T-cell (primary cell): Measurements from ENCODE around the gene SYNE2. TPM values are rescaled to one million over a fixed set of nuclear protein-coding genes. Genes with fewer than 3 reads are reported as not detected.

ENCODE experiments used
- ATAC-seq, 4 experiments: fragments of 200-7000 bp in 3 of 4; fragments of 150-1000 bp in 1 of 4; cut with Tn5 transposase; replicated peaks in 1 of 4; 1 replicate in 3 of 4; 2 replicates in 1 of 4; pipeline ENCODE4 v1.10.0; 2021; ENCODE audit warnings: moderate library complexity in 3 of 4, mild to moderate bottlenecking in 2 of 4, moderate number of reproducible peaks in 1 of 4
- CTCF ChIA-PET, 2 donors: fragments of 300-600 bp; sonication (Branson Sonifier 250); formaldehyde crosslinking; loops; one replicate each; lab custom pipeline; 2022; ENCODE audit warnings: antibody characterized with exemption in 2 of 2; lab: Charles Lee
- POLR2A ChIA-PET, 2 donors: fragments of 300-600 bp; sonication (Branson Sonifier 250); formaldehyde crosslinking; loops; one replicate each; lab custom pipeline; 2022; ENCODE audit warnings: antibody characterized with exemption in 2 of 2; lab: Charles Lee
- DNase-seq, 35 experiments: peaks; one replicate each; pipeline versions ENCODE4 v3.0.0 to v3.0.0-alpha.2; 2013 to 2023
- H3K27ac ChIP-seq: one replicate; pipeline ENCODE4 v1.5.1; 2013; ENCODE audit warnings: low read length
- H3K27me3 ChIP-seq, 2 experiments: replicated peaks in 1 of 2; 1 replicate in 1 of 2; 2 replicates in 1 of 2; pipeline versions ENCODE4 v1.6.1 to v1.7.0; 2013; ENCODE audit warnings: low read length in 1 of 2, mixed read lengths in 1 of 2; ENCODE audit not compliant: control insufficient read depth in 2 of 2, insufficient read depth in 2 of 2; ENCODE audit errors: extremely low read depth in 1 of 2
- H3K36me3 ChIP-seq, 2 donors: 1 replicate in 1 of 2; 2 replicates in 1 of 2; pipeline versions ENCODE4 v1.6.1 to v1.7.0; 2013; ENCODE audit warnings: low read length in 1 of 2; ENCODE audit not compliant: control insufficient read depth in 2 of 2, insufficient read depth in 1 of 2; ENCODE audit errors: extremely low read depth in 1 of 2
- H3K4me1 ChIP-seq, 2 experiments: 1 replicate in 1 of 2; 2 replicates in 1 of 2; pipeline versions ENCODE4 v1.6.1 to v1.7.0; 2013; ENCODE audit warnings: low read length in 2 of 2, mixed read lengths in 1 of 2; ENCODE audit not compliant: insufficient read depth in 2 of 2, control insufficient read depth in 1 of 2; ENCODE audit errors: extremely low read depth in 1 of 2
- H3K4me3 ChIP-seq, 2 donors: 1 replicate in 1 of 2; 2 replicates in 1 of 2; pipeline versions ENCODE4 v1.5.1 to v1.7.0; 2013; ENCODE audit warnings: mild to moderate bottlenecking in 2 of 2, low read length in 1 of 2, moderate library complexity in 1 of 2; ENCODE audit not compliant: control insufficient read depth in 1 of 2; ENCODE audit errors: extremely low read depth in 1 of 2
- H3K9me3 ChIP-seq: 2 replicates; pipeline ENCODE4 v1.7.0; 2013
- H3K27ac Mint-ChIP-seq, 2 donors: one replicate each; pipeline ENCODE4 v1.8.0; 2020 to 2021; ENCODE audit warnings: mild to moderate bottlenecking in 2 of 2, mixed read lengths in 2 of 2
- H3K27me3 Mint-ChIP-seq, 2 donors: one replicate each; pipeline ENCODE4 v1.8.0; 2021 to 2022; ENCODE audit warnings: mixed read lengths in 2 of 2
- H3K36me3 Mint-ChIP-seq: one replicate; pipeline ENCODE4 v1.8.0; 2021; ENCODE audit warnings: mixed read lengths
- H3K4me1 Mint-ChIP-seq, 3 donors: one replicate each; pipeline ENCODE4 v1.8.0; 2020 to 2022; ENCODE audit warnings: mixed read lengths in 3 of 3, mild to moderate bottlenecking in 1 of 3
- H3K4me3 Mint-ChIP-seq, 3 donors: one replicate each; pipeline ENCODE4 v1.8.0; 2020 to 2022; ENCODE audit warnings: mild to moderate bottlenecking in 3 of 3, mixed read lengths in 3 of 3, moderate library complexity in 3 of 3
- H3K9me3 Mint-ChIP-seq, 3 donors: one replicate each; pipeline ENCODE4 v1.8.0; 2020 to 2022; ENCODE audit warnings: mixed read lengths in 3 of 3
- WGBS: methylation state at CpG from one replicate; pipeline ENCODE4 v1.1.5; 2013; ENCODE audit warnings: missing lambda C conversion rate; ENCODE audit not compliant: insufficient coverage; 5-methylcytosine and 5-hydroxymethylcytosine counted together
- total RNA-seq, 35 experiments: library from RNA in 6 of 35; stranded (reverse) in 6 of 35; fragments of 120-200 nt in 1 of 35; gene quantifications; one replicate each; pipeline versions ENCODE4 v1.2.1 to v1.2.4 and lab custom pipeline; 2013 to 2026

The SYNE2 gene
- total RNA-seq, 5 donors from 2014 or later (not counting 1 experiment from before 2014, with no cell fraction given), result 150 to 321 (median 229) TPM

DNA sequence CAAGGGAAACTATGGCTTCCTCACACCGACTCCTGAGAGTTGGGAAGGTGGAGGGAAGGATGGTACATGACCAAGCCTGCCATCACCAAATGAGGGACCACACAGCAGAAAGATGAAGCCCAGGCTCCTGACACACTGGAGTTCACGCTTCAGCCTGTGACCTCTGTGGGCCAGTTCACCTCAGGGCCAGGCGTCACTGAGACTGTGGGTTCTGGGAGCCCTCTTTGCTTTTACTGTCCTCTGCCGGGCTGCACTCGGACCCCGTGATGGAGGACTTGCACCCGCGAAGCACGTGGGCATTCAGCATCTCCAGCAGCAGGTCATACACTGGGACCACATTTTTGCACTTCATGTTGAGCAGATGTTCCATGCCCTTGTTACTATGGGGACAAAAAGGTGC lies 380.1 kb downstream of the SYNE2 start:
- Mint-ChIP-seq H3K36me3 (peaks cover 20% of the 10 kb centered on the region), H3K4me3 (no peak overlapping the region), H3K27me3 (no peaks in the 10 kb centered on the region), H3K4me1 (peaks cover 0 to 15% (median 7%) of the 10 kb centered on the region in 3 donors), H3K27ac (peak overlapping the region in 1 of 2 donors; percentile 59), H3K9me3 (no peaks in the 10 kb centered on the region)
- no peak for DNase-seq
- POLR2A ChIA-PET, result interaction anchor here in 1 of 2 donors (0.8 kb wide), 1 partner anchor 17 kb away, joined by 3 read pairs; no protein-coding TSS in a partner anchor
- Histone ChIP-seq H3K36me3 (peaks cover 0 to 24% of the 10 kb centered on the region in 2 donors), H3K9me3 (no peaks in the 10 kb centered on the region), H3K4me3 (no peak overlapping the region), H3K4me1 (no peaks in the 10 kb centered on the region), H3K27ac (no peak overlapping the region), H3K27me3 (no peaks in the 10 kb centered on the region)
- CTCF ChIA-PET, result no interaction called here
- no peak for ATAC-seq
- WGBS, result 95% methylated on average over 9 of the region's 9 CpGs

DNA sequence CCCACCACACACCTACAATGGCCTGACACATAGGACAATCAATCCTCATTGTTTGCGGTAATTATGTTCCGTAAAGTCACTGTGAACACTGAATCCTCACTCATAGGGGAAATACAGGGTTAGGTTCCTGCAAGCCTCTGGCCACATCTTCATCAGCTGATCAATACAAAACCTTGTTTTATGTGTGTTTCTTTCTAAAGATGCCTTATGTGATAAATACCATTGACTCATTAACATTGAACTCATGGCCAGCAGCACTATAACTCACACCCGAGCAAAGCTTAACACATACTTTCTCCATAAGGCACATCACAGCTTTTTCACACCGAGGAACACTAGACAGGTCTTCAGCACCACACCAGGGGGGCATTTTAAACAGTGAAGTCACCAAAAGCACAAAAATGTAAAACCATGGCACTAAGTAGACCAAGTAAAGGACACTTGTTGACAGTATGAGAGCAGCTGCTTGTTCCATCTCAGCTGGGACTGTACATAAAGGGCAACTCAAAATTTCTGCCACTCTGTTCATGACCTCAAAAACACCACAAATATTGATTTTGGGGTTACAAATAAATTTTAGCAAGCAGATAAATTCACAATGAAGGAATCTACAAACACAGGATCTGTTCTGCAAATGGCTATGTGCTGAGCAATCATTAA lies 380.9 kb downstream of the SYNE2 start:
- Histone ChIP-seq H3K4me1 (no peaks in the 10 kb centered on the region), H3K27ac (no peak overlapping the region), H3K9me3 (no peaks in the 10 kb centered on the region), H3K36me3 (peaks cover 0 to 17% of the 10 kb centered on the region in 2 donors), H3K27me3 (no peaks in the 10 kb centered on the region), H3K4me3 (no peak overlapping the region)
- Mint-ChIP-seq H3K9me3 (no peaks in the 10 kb centered on the region), H3K4me3 (no peak overlapping the region), H3K36me3 (peaks cover 13% of the 10 kb centered on the region), H3K4me1 (peaks cover 0 to 17% (median 7%) of the 10 kb centered on the region in 3 donors), H3K27ac (peak overlapping the region; percentile 12 to 40), H3K27me3 (no peaks in the 10 kb centered on the region)
- no peak for ATAC-seq
- no peak for DNase-seq
- 91% methylated on average over 4 of the region's 4 CpGs for WGBS
- POLR2A ChIA-PET, result interaction anchor here in 1 of 2 donors (0.8 kb wide), 1 partner anchor 18 kb away, joined by 3 read pairs; no protein-coding TSS in a partner anchor
- CTCF ChIA-PET, result no interaction called here

DNA sequence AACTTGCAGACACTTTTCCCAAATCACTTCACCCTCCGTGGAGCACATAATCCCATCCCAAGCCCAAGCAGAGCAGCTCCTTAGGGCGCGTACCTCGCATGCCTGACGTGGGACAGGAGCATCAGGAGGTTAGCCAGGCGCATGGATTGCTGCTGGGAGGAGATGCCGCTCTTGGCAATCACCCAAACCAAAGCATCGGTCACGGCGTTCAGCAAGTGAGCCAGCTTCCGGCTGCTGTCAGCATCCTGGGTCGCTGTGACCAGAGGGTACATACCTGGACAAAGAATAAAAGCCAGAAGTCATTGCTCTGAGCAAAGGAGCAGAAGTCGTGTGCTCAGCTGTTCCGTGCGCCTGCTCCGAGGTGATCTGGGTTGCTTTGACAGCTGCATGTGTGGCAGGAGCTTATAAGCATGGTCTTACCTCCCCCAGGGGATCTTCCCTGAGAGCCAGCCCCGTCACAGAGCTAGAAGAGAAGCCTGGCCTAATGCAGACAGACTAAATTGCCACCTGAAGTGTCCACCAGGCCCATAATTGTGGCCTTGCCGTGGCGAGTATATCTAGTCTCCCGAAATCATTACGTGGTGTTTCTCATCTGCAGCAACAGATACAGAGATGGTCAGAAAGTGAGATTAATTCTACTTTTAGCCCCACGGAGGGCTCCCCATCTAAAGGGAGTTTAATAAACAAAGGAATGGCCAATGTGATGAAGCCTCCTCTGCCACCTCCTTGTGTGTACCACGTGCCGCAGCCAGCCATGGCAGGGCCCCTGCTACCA lies 382.3 kb downstream of the SYNE2 start:
- ChIA-PET CTCF (interaction anchor here in 1 of 2 donors (0.5 kb wide), 1 partner anchor 93 kb away, joined by 7 read pairs; no protein-coding TSS in a partner anchor), POLR2A (interaction anchor here in 1 of 2 donors (0.6 kb wide), 1 partner anchor 200 kb away, joined by 3 read pairs; no protein-coding TSS in a partner anchor)
- Histone ChIP-seq H3K4me3 (no peak overlapping the region), H3K4me1 (no peaks in the 10 kb centered on the region), H3K9me3 (no peaks in the 10 kb centered on the region), H3K27ac (peak overlapping the region; percentile 14), H3K27me3 (no peaks in the 10 kb centered on the region), H3K36me3 (peaks cover 0 to 7% of the 10 kb centered on the region in 2 donors)
- H3K4me1 Mint-ChIP-seq, result peaks cover 0 to 18% (median 7%) of the 10 kb centered on the region in 3 donors
- ATAC-seq, result peak in 1 of 4 experiments; percentile 8
- no peaks in the 10 kb centered on the region for H3K9me3 Mint-ChIP-seq
- peaks cover 8% of the 10 kb centered on the region for H3K36me3 Mint-ChIP-seq
- DNase-seq, result no peak
- H3K4me3 Mint-ChIP-seq, result no peak overlapping the region
- H3K27ac Mint-ChIP-seq, result peak overlapping the region in 1 of 2 donors; percentile 79
- WGBS, result 78% methylated on average over 15 of the region's 24 CpGs
- no peaks in the 10 kb centered on the region for H3K27me3 Mint-ChIP-seq

DNA sequence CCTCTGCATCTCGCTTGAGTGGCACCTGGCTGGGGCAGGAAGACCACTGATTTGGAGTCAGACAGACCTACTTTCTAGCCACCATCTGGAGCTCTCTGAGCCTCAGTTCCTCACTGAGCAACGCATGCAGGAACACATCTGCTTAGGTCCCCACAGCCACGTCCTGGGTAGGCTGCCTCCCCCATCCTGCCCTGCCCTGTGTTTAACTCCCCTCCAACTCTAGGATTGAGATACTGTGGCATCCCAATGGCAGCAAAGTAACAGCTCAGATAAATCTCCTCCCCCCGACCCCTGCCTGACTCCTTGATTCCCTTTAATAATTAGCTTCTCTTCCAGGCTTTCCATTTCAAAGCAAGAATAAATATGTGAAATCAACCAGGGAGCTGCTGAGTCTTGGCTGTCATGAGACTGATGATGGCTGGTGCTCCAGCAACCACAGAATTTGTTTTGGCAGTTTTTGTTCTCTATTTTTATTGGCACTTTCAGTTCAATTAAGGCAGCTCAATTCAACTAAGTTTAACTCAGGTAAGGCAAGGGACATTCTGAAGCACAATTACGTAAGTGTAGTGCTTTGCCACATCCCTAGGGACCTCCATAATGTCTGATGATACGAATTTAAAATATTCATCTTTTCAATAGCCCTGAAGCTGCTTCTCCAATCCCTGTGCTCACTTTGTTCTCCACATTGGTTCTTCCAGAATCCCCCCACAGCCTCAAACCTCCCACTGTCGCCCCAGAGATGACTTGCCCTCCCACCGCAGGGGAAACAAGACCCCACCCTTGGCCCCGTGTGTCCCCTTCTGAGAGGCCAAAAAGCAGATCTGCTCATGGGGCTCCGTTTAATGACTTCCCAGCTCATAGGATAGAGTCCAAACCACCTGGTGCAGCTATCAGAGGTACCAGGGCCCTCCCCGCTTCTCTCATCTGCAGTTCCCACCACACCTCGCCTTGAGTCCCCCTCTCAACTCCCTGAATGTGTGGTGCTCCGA lies 383.1 kb downstream of the SYNE2 start:
- Mint-ChIP-seq H3K27ac (peak overlapping the region; percentile 0 to 79), H3K27me3 (no peaks in the 10 kb centered on the region), H3K4me3 (no peak overlapping the region), H3K36me3 (peaks cover 8% of the 10 kb centered on the region), H3K4me1 (peaks cover 0 to 18% (median 7%) of the 10 kb centered on the region in 3 donors), H3K9me3 (no peaks in the 10 kb centered on the region)
- Histone ChIP-seq H3K4me1 (no peaks in the 10 kb centered on the region), H3K27ac (peak overlapping the region; percentile 14), H3K4me3 (no peak overlapping the region), H3K27me3 (no peaks in the 10 kb centered on the region), H3K9me3 (no peaks in the 10 kb centered on the region), H3K36me3 (peaks cover 0 to 7% of the 10 kb centered on the region in 2 donors)
- DNase-seq, result peak in 1 of 35 experiments; percentile 36
- POLR2A ChIA-PET, result interaction anchor here (0.6 kb wide), 2 partner anchors 50 to 201 kb away, joined by 3 read pairs; no protein-coding TSS in a partner anchor
- WGBS, result 64% methylated on average over 11 of the region's 13 CpGs
- CTCF ChIA-PET, result interaction anchor here (0.5 kb wide), 2 partner anchors 41 to 92 kb away, joined by 6 to 7 read pairs; no protein-coding TSS in a partner anchor
- peak in 2 of 4 experiments; percentile 25 to 43 for ATAC-seq

DNA sequence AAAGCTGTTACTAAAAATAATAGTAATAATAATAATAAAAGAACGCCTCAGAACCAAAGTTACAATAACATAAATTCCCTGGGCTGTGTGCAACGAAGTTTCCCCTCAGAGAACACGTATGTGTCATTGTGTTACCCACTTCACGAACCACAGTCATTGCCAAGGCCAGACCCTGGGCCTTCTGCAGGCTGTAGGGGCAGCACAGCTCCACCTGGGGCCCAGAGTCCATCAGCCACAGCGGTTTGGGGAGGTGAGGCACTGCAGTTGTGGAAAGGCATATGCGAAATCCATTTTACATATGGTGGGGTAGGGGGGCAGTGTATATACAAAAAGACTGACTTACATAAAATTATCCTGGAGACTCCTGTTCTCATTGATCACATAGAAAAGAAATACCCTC lies 385.2 kb downstream of the SYNE2 start:
- Histone ChIP-seq H3K36me3 (no peaks in the 10 kb centered on the region), H3K4me1 (no peaks in the 10 kb centered on the region), H3K9me3 (no peaks in the 10 kb centered on the region), H3K27me3 (no peaks in the 10 kb centered on the region), H3K4me3 (no peak overlapping the region), H3K27ac (no peak overlapping the region)
- Mint-ChIP-seq H3K9me3 (no peaks in the 10 kb centered on the region), H3K4me3 (no peak overlapping the region), H3K4me1 (peaks cover 0 to 14% (median 7%) of the 10 kb centered on the region in 3 donors), H3K36me3 (no peaks in the 10 kb centered on the region), H3K27me3 (peaks cover 3 to 11% of the 10 kb centered on the region in 2 donors), H3K27ac (no peak overlapping the region)
- ChIA-PET POLR2A (no interaction called here), CTCF (no interaction called here)
- ATAC-seq (no peak), DNase-seq (no peak)
- 40% methylated on average over 1 of the region's 6 CpGs for WGBS
